ENCODE data around the gene GGPS1.

The GGPS1 gene

GRCh38 chr1:235293322-235293942 lies 34.9 kb upstream of the GGPS1 start:
- no peak for ATAC-seq

GRCh38 chr1:235295902-235296350 lies 32.4 kb upstream of the GGPS1 start:
- TF ChIP-seq ZC3H10 (CRISPR knock-in tag; IDR thresholded peaks at IDR 0.05) (no peak), ZNF70 (CRISPR knock-in tag; IDR thresholded peaks at IDR 0.05) (no peak), ZNF565 (CRISPR knock-in tag; conservative IDR thresholded peaks at IDR 0.05; ENCODE audit: low read depth) (no peak), TCF4 (CRISPR knock-in tag; IDR thresholded peaks at IDR 0.05; ENCODE audit: borderline replicate concordance) (no peak), GLIS3 (CRISPR knock-in tag; IDR thresholded peaks at IDR 0.05) (no peak), SNAI2 (CRISPR knock-in tag; IDR thresholded peaks at IDR 0.05) (no peak), ARNTL (CRISPR knock-in tag; IDR thresholded peaks at IDR 0.05; ENCODE audit: borderline replicate concordance, low read depth) (no peak), PATZ1 (CRISPR knock-in tag; IDR thresholded peaks at IDR 0.05; ENCODE audit: borderline replicate concordance) (no peak), RARB (CRISPR knock-in tag; IDR thresholded peaks at IDR 0.05) (no peak), OSR1 (CRISPR knock-in tag; IDR thresholded peaks at IDR 0.05) (no peak), ESRRG (CRISPR knock-in tag; IDR thresholded peaks at IDR 0.05) (no peak), ISL1 (CRISPR knock-in tag; IDR thresholded peaks at IDR 0.05) (no peak), POU6F1 (CRISPR knock-in tag; IDR thresholded peaks at IDR 0.05; ENCODE audit: borderline replicate concordance, low read depth) (no peak), CSRNP3 (CRISPR knock-in tag; IDR thresholded peaks at IDR 0.05) (no peak), CSDC2 (CRISPR knock-in tag; IDR thresholded peaks at IDR 0.05) (no peak), PPARA (CRISPR knock-in tag; IDR thresholded peaks at IDR 0.05; ENCODE audit: borderline replicate concordance) (no peak), TOX (CRISPR knock-in tag; IDR thresholded peaks at IDR 0.05; ENCODE audit: borderline replicate concordance) (no peak), ZNF8 (CRISPR knock-in tag; IDR thresholded peaks at IDR 0.05) (no peak)
- ATAC-seq: no peak; the same call in 2 of the 3 replicates

More at GRCh38 chr1:235293322-235293942, 34.9 kb upstream of the GGPS1 start:
- TF ChIP-seq POU6F1 (CRISPR knock-in tag; IDR thresholded peaks at IDR 0.05; ENCODE audit: borderline replicate concordance, low read depth) (no peak), ISL1 (CRISPR knock-in tag; IDR thresholded peaks at IDR 0.05) (no peak), RARB (CRISPR knock-in tag; IDR thresholded peaks at IDR 0.05) (no peak), TCF4 (CRISPR knock-in tag; IDR thresholded peaks at IDR 0.05; ENCODE audit: borderline replicate concordance) (no peak), SNAI2 (CRISPR knock-in tag; IDR thresholded peaks at IDR 0.05) (no peak), GLIS3 (CRISPR knock-in tag; IDR thresholded peaks at IDR 0.05) (no peak), OSR1 (CRISPR knock-in tag; IDR thresholded peaks at IDR 0.05) (no peak), TSHZ2 (CRISPR knock-in tag; IDR thresholded peaks at IDR 0.05) (no peak)

- no peak for ATAC-seq
Measured at GRCh38 chr1:235296729-235297128, 31.6 kb upstream of the GGPS1 start.

More at GRCh38 chr1:235296729-235297128, 31.6 kb upstream of the GGPS1 start:
- no peak for TF ChIP-seq POU6F1 (CRISPR knock-in tag; IDR thresholded peaks at IDR 0.05; ENCODE audit: borderline replicate concordance, low read depth)
- TF ChIP-seq OSR1 (CRISPR knock-in tag; IDR thresholded peaks at IDR 0.05): no peak
- TF ChIP-seq SNAI2 (CRISPR knock-in tag; IDR thresholded peaks at IDR 0.05): no peak
- no peak for TF ChIP-seq RARB (CRISPR knock-in tag; IDR thresholded peaks at IDR 0.05)
- no peak for TF ChIP-seq TOX (CRISPR knock-in tag; IDR thresholded peaks at IDR 0.05; ENCODE audit: borderline replicate concordance)
- no peak for TF ChIP-seq ZNF8 (CRISPR knock-in tag; IDR thresholded peaks at IDR 0.05)
- TF ChIP-seq TCF4 (CRISPR knock-in tag; IDR thresholded peaks at IDR 0.05; ENCODE audit: borderline replicate concordance): no peak
